ENCODE results near the gene SLC30A10. TPM values are rescaled to one million over a fixed set of nuclear protein-coding genes. Genes with fewer than 3 reads are reported as not detected.
"Not testable (repeated sequence)": the region's sequence is repeated elsewhere in the genome, so short reads cannot be mapped to it uniquely, and the experiment has no call there.

SLC30A10 gene
- total RNA-seq, 3 donors from 2014 or later: 11.3 to 38.0 (median 34.3) TPM

GRCh38 chr1:219900882-219901281 is 27.5 kb downstream of the SLC30A10 start:
- no peaks in the 10 kb centered on the region for H3K9me3 ChIP-seq
- intact Hi-C loops (cut with DNase I, micrococcal nuclease): no loop called here
- DNase-seq (no peak), ATAC-seq (no peak)
- TF ChIP-seq CTCF (IDR thresholded peaks at IDR 0.05): no peak
- peaks cover 5% of the 10 kb centered on the region for H3K4me1 ChIP-seq (ENCODE audit: low read depth)
- no peaks in the 10 kb centered on the region for H3K36me3 ChIP-seq (ENCODE audit: low read depth)
- H3K4me3 ChIP-seq: no peak overlapping the region

GRCh38 chr1:219900201-219900600 is 28.2 kb downstream of the SLC30A10 start:
- no peak overlapping the region for H3K4me3 ChIP-seq
- no peak for TF ChIP-seq CTCF (IDR thresholded peaks at IDR 0.05)
- H3K36me3 ChIP-seq (ENCODE audit: low read depth): no peaks in the 10 kb centered on the region
- ATAC-seq (no peak), DNase-seq (no peak)
- H3K9me3 ChIP-seq: no peaks in the 10 kb centered on the region
- intact Hi-C loops (cut with DNase I, micrococcal nuclease): no loop called here
- peaks cover 5% of the 10 kb centered on the region for H3K4me1 ChIP-seq (ENCODE audit: low read depth)

- DNase-seq (no peak), ATAC-seq (peak; percentile 15)
- Histone ChIP-seq H3K9me3 (no peaks in the 10 kb centered on the region), H3K4me1 (ENCODE audit: low read depth) (peaks cover 5% of the 10 kb centered on the region), H3K36me3 (ENCODE audit: low read depth) (no peaks in the 10 kb centered on the region), H3K4me3 (no peak overlapping the region)
- no peak for TF ChIP-seq CTCF (IDR thresholded peaks at IDR 0.05)
- intact Hi-C loops (cut with DNase I, micrococcal nuclease): no loop called here
Measured at GRCh38 chr1:219898375-219898774, 30.0 kb downstream of the SLC30A10 start.

- DNase-seq (no peak), ATAC-seq (peak; percentile 94)
- Histone ChIP-seq H3K4me3 (no peak overlapping the region), H3K36me3 (ENCODE audit: low read depth) (no peaks in the 10 kb centered on the region), H3K9me3 (no peaks in the 10 kb centered on the region), H3K4me1 (ENCODE audit: low read depth) (peaks cover 5% of the 10 kb centered on the region)
- no peak for TF ChIP-seq CTCF (IDR thresholded peaks at IDR 0.05)
- intact Hi-C loops (cut with DNase I, micrococcal nuclease): no loop called here
Measured at GRCh38 chr1:219897914-219898313, 30.4 kb downstream of the SLC30A10 start.

- intact Hi-C loops (cut with DNase I, micrococcal nuclease); DNase-seq; ATAC-seq; H3K36me3 ChIP-seq (ENCODE audit: low read depth); H3K4me3 ChIP-seq; H3K4me1 ChIP-seq (ENCODE audit: low read depth); H3K9me3 ChIP-seq: not testable (repeated sequence)
Measured at GRCh38 chr1:219892271-219892670, 36.1 kb downstream of the SLC30A10 start.

- H3K36me3 ChIP-seq (ENCODE audit: low read depth); H3K4me3 ChIP-seq; H3K9me3 ChIP-seq; intact Hi-C loops (cut with DNase I, micrococcal nuclease); H3K4me1 ChIP-seq (ENCODE audit: low read depth); ATAC-seq; DNase-seq: not testable (repeated sequence)
Measured at GRCh38 chr1:219891846-219892245, 36.5 kb downstream of the SLC30A10 start.

- H3K4me3 ChIP-seq; DNase-seq; H3K9me3 ChIP-seq; intact Hi-C loops (cut with DNase I, micrococcal nuclease); H3K36me3 ChIP-seq (ENCODE audit: low read depth); ATAC-seq; H3K4me1 ChIP-seq (ENCODE audit: low read depth): not testable (repeated sequence)
Measured at GRCh38 chr1:219888667-219889066, 39.7 kb downstream of the SLC30A10 start.

Measured in mucosa of descending colon (tissue), 3 donors.